GM19455 (cell line): ENCODE data around the gene ANKS1A.

ENCODE experiments used
- ATAC-seq: cut with Tn5 transposase; IDR thresholded peaks from one replicate; pipeline ENCODE4 v1.9.1; 2021; ENCODE audit not compliant: unreplicated experiment

Gene ANKS1A

DNA sequence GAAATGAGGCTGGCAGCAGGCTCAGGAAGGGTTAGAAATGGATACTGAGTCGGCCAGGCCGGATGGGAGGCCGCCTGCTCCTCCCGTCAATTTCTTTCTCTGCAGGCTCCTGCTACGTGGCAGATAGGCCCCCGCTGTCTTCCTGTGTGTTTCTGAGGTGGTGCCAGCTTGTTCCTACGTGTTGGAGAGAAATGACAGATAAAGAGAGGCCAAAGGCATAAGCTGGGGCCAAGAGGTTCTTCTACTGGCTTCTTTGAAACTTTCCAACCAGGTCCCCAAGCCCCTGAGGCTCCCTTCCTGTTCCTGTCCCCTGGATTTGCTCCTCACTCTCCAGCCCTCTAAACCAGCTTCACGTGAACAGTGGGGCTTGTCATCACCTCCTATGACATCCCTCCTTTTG lies 175.2 kb downstream of the ANKS1A start:
- ATAC-seq: no peak

GRCh38 chr6:35064757-35065440 lies 175.8 kb downstream of the ANKS1A start:
- no peak for ATAC-seq

DNA sequence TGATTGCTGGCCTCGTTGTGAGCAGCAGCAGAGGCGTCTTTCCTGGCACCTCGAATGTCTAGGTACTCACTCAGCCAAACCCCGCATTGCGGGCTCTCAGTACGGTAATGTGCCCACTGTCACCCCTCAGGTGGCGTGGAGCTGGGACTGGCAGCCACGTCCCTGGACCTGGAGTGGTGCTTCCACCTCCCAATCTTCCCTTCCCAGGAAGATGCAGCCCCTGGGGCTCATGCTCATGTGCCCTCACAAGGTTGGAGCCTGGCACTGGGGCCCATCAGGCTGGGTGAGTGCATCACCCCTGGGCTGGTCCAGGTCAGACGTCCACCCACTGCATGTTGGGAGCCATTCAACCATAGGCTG lies 176.4 kb downstream of the ANKS1A start:
- ATAC-seq: no peak

GRCh38 chr6:35065870-35066269 lies 176.8 kb downstream of the ANKS1A start:
- ATAC-seq: no peak

DNA sequence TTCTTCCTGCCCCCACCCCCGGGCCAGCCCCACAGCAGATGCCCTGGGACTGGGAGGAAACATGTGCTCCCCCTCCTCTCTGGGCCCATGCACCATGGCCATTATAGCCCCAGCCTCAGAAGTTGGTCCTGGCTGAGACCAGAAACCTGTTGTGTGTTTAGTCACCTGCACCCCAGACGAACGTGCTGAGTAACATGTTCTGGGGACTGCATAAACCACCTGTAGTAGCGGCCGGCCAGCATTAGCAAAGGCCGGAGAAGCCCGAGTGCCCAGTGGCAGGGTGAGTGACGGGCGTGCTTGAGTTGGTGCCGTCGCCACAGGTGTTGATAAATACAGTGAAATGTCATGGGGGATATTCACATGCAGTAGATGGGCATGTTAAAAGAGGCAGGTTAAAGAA lies 178.2 kb downstream of the ANKS1A start:
- no peak for ATAC-seq

- no peak for ATAC-seq
These were observed 179.2 kb downstream of the ANKS1A start for GRCh38 chr6:35068206-35068605.

DNA sequence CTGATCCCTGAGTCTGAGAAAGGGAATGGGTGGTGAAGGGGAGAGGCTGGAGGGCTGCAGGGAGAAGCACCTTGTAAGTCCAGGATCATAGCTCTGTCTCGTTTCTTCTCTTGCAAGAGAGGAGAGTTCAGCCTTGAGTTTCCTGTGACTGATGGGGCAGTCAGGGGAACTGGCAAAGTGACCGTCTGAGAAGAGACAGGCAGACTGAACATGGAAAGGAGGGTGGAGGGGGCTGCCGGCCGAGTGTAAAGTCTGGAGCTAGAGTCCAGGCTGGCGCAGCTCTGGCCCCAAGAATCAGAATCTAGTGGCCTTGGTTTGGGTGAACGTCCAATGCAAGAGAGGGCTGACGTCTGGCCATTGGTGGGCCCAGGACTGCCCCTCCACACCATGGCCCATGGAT lies 179.6 kb downstream of the ANKS1A start:
- no peak for ATAC-seq

DNA sequence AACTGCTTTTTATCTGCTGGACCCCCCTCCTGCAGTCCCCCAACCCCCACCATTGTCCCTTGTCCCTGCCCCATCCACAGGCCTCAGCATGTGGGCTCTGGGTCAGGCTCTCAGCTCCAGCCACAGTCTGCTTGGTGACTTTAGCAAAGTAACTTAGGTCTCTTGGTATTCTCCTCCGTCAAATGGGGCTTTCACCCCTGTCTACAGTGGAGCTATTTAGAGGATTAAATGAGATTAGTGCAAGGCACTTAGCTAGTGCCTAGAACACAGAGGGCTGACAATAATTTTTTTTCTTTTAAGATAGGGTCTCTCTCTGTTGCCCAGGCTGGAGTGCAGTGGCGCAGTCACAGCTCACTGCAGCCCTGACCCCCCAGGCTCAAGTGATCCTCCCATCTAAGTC lies 180.2 kb downstream of the ANKS1A start:
- ATAC-seq: no peak

DNA sequence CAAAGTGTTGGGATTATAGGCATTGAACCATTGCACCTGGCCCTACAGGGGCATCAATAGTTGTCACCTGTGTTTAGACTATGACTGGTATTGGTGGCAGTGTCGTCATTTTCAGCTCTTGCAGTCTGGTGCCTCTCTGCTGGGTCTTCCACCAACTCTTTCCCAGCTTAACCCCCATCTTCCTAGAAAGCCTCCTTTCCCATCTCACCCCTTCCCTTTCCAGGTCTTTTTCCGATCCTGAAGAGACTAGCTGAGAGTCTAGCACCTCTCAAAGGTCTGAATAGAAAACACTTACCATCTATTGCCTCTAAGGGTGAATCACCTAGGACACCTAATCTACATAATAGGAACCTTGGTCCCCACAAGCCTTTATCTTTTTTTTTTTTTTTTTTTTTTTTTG lies 181.1 kb downstream of the ANKS1A start:
- ATAC-seq: no peak

DNA sequence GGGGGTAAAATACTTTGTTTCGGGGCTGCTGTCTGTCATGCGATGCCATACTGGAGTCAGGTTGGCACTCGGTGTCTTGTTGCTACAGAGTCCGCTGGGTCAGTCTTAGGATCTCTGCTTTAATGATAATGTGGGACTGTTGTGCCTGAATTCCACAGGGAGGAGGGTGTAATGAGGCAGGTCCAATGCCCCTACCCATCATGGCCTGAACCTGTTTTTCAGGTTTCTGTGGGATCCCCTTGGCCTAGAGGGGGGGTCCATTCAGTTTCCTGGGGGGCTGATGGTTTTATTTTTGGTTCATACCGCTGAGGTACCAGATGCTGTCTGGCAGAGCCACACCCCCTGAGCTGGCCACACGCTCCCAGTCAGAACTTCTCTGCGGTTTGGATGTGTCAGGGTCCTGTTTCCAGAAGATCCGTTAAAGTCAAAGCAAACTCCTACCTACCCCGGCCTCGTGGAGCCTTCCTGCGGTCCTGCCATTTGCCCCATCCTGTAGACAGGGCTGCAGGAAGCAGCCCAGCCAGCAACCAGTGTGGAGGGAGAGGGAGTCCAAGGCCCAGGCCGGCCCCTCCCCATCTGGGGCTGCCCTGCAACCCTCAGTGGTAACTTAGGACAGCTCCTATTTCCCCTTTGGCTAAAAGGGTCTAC lies 182.4 kb downstream of the ANKS1A start:
- no peak for ATAC-seq

GRCh38 chr6:35072051-35072697 lies 183.1 kb downstream of the ANKS1A start:
- no peak for ATAC-seq

- ATAC-seq: no peak
These were observed 183.6 kb downstream of the ANKS1A start for GRCh38 chr6:35072698-35073055.

- ATAC-seq: no peak
These were observed 184.2 kb downstream of the ANKS1A start for GRCh38 chr6:35073211-35073610.

- no peak for ATAC-seq
These were observed 184.9 kb downstream of the ANKS1A start for GRCh38 chr6:35073766-35074471.

GRCh38 chr6:35076997-35077712 lies 188.1 kb downstream of the ANKS1A start:
- no peak for ATAC-seq

- ATAC-seq: no peak
These were observed 188.7 kb downstream of the ANKS1A start for GRCh38 chr6:35077713-35078105.

- no peak for ATAC-seq
These were observed 189.3 kb downstream of the ANKS1A start for GRCh38 chr6:35078226-35078850.

DNA sequence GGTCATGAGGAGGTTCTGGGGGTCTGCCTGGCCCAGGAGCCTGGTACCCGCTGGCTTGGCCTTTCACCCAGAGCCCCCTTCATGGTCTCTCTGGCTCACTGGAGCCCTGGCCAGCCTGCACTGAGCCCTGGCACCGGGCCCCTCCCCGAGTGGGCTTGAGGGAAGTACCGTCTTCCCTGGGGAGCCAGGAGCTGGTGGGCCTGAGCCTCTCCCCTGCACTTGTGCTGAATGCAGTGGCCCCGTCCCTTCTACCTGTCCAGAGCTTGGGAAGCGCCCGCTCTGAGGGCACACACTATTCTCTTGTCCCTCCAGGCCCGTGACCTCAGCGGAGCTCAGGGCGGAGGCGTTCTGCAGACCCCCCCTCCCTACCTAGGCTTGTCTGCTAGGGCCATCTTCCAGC lies 189.8 kb downstream of the ANKS1A start:
- no peak for ATAC-seq

DNA sequence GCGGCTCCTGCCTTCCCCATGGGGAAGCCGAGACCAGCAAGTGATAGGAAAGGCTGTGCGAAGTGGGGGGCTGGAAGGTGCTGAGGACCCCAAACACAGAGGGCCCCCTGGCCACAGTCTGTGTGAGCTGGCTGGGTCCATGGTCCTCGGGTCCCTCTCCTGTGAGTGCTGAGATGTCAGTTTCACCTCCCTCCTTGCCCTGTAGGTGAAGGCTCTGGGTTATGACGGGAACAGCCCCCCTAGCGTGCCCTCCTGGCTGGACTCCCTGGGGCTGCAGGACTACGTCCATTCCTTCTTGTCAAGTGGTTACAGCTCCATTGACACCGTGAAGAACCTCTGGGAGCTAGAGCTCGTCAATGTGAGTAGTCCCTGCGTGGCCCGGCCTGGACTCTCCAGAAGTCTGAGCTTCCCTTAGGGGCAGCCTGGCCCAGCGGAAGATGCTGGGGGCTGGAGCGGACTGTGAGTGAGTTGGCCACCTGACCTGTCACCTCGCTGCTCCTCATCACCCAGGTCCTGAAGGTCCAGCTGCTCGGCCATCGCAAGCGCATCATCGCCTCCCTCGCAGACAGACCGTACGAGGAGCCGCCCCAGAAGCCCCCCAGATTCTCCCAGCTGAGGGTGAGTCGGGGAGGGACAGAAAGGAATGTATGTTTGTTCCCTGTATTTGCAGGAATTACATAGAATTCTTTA lies 190.4 kb downstream of the ANKS1A start:
- ATAC-seq: no peak

DNA sequence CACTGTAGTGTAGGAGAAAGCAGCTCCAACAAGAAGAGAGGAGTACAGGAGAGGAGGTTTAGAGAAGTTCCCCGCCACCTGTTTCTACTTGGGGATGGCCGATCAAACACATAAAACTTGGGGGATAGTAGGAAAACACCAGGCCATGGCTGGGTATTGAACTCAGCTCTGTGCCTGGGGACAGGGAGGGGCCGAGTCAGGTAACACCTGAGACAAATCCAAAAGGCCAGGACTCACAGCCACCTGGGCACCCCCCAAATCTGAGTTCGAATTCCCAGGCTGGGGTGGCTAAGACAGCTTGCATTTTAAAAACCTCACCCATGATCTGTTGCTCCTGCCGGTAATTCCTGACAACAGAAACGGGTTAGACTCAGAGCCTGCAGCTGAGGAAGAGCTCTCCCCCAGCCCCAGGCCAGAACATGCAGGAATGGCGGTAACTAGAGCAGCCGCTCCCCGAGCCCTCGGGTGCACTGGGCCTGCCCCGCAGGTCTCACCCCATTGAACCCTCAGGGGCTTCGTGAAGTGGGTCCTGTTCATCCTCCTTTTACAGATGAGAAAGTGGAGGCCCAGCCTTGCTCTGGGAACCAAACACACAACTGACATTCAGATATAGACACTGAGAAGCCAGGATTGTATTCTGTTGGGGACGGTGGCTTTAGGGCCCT lies 191.1 kb downstream of the ANKS1A start:
- ATAC-seq: no peak
